HG03066 (cell line): ENCODE results near the gene TLN1.

Experiments
- ATAC-seq: cut with Tn5 transposase; IDR thresholded peaks from one replicate; pipeline ENCODE4 v1.9.1; 2021; ENCODE audit warnings: low read depth; ENCODE audit not compliant: unreplicated experiment

Gene TLN1

GRCh38 chr9:35712762-35713400, 19.1 kb downstream of the TLN1 start:
- ATAC-seq = no peak

- no peak for ATAC-seq
These were observed 20.2 kb downstream of the TLN1 start for GRCh38 chr9:35711501-35712428.

GRCh38 chr9:35710818-35711500, 21.0 kb downstream of the TLN1 start:
- ATAC-seq = no peak

GRCh38 chr9:35708146-35708545, 23.8 kb downstream of the TLN1 start:
- no peak for ATAC-seq

GRCh38 chr9:35706951-35707350, 25.0 kb downstream of the TLN1 start:
- no peak for ATAC-seq

GRCh38 chr9:35705836-35706430, 26.1 kb downstream of the TLN1 start:
- ATAC-seq = no peak

- ATAC-seq = no peak
These were observed 26.6 kb downstream of the TLN1 start for GRCh38 chr9:35705372-35705771.

GRCh38 chr9:35703906-35704672, 27.9 kb downstream of the TLN1 start:
- no peak for ATAC-seq

- no peak for ATAC-seq
These were observed 29.3 kb downstream of the TLN1 start for GRCh38 chr9:35702696-35703095.

- no peak for ATAC-seq
These were observed 31.1 kb downstream of the TLN1 start for GRCh38 chr9:35700942-35701341.

- no peak for ATAC-seq
These were observed 32.0 kb downstream of the TLN1 start for GRCh38 chr9:35700031-35700430.

- no peak for ATAC-seq
These were observed 33.8 kb downstream of the TLN1 start for GRCh38 chr9:35698231-35698630.

- ATAC-seq = no peak
These were observed 34.5 kb downstream of the TLN1 start for GRCh38 chr9:35697486-35697885.

GRCh38 chr9:35696520-35697215, 35.3 kb downstream of the TLN1 start:
- no peak for ATAC-seq

GRCh38 chr9:35695943-35696401, 36.0 kb downstream of the TLN1 start:
- ATAC-seq = no peak

GRCh38 chr9:35691757-35692301, 40.2 kb downstream of the TLN1 start:
- no peak for ATAC-seq

GRCh38 chr9:35691334-35691650, 40.7 kb downstream of the TLN1 start:
- ATAC-seq = no peak

- ATAC-seq = no peak
These were observed 41.2 kb downstream of the TLN1 start for GRCh38 chr9:35690614-35691333.

GRCh38 chr9:35690294-35690613, 41.7 kb downstream of the TLN1 start:
- no peak for ATAC-seq
